ENCODE data around the gene ADK.

DNA sequence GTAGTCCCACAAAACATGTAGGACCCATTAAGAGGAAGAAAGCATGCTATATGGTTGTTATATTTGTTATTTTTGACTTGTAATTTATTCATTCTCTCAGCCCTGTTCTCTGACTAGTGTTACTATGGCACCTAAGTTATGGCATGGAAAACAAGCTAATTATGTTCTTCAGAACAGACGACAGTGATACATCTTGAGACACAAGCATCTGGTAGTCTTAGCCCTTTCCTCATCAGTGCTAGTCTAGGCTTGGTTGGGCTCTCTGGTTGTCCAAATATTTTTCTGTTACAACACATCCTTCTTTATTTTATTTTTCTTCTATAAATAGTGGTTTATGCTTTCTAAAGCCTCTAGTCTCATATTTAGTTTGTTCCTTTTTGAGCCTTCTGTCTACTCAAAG is 367.0 kb downstream of the ADK start:
- TF ChIP-seq POLR2A (IDR thresholded peaks at IDR 0.05), result no peak
- TF ChIP-seq, protein P1, sequence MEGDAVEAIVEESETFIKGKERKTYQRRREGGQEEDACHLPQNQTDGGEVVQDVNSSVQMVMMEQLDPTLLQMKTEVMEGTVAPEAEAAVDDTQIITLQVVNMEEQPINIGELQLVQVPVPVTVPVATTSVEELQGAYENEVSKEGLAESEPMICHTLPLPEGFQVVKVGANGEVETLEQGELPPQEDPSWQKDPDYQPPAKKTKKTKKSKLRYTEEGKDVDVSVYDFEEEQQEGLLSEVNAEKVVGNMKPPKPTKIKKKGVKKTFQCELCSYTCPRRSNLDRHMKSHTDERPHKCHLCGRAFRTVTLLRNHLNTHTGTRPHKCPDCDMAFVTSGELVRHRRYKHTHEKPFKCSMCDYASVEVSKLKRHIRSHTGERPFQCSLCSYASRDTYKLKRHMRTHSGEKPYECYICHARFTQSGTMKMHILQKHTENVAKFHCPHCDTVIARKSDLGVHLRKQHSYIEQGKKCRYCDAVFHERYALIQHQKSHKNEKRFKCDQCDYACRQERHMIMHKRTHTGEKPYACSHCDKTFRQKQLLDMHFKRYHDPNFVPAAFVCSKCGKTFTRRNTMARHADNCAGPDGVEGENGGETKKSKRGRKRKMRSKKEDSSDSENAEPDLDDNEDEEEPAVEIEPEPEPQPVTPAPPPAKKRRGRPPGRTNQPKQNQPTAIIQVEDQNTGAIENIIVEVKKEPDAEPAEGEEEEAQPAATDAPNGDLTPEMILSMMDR (IDR thresholded peaks at IDR 0.05 in 4 of 5, conservative IDR thresholded peaks at IDR 0.05 in 1 of 5), result no peak
